Body of pancreas (tissue), 4 donors: ENCODE data around the gene CST4.

ENCODE experiments used
- POLR2A ChIP-seq, 3 donors: fragments of 450-650 bp; IDR thresholded peaks; one replicate each; pipeline ENCODE4 v1.6.1; 2016; ENCODE audit warnings: antibody characterized with exemption in 3 of 3, mild to moderate bottlenecking in 2 of 3
- TF ChIP-seq, protein P1 (sequence below), 7 experiments: fragments of 450-650 bp in 4 of 7; fragments of 200-600 bp in 3 of 7; sonication (generic) in 3 of 7; IDR thresholded peaks; one replicate each; pipeline ENCODE4 v1.5.1; 2016 to 2019; ENCODE audit warnings: antibody characterized with exemption in 7 of 7

DNA sequence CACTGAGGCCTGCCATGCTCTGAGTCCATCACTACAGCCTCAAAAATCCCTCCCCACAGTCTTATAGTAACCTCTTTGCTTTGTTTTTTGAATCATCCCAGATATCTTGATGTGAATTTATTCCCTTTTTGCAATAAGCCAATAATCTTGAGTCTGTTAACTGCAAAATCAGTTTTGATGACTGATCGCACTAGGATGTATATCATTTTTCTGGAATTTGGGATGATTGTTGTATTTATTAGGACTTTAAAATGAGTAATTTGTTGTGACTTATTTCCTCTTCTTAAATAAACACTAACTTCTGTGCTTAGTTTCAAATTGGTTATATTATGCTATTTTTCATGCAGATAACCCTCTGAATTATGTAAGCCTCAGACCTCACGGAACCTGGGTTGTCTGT lies 5.6 kb downstream of the CST4 start:
- TF ChIP-seq, protein P1, sequence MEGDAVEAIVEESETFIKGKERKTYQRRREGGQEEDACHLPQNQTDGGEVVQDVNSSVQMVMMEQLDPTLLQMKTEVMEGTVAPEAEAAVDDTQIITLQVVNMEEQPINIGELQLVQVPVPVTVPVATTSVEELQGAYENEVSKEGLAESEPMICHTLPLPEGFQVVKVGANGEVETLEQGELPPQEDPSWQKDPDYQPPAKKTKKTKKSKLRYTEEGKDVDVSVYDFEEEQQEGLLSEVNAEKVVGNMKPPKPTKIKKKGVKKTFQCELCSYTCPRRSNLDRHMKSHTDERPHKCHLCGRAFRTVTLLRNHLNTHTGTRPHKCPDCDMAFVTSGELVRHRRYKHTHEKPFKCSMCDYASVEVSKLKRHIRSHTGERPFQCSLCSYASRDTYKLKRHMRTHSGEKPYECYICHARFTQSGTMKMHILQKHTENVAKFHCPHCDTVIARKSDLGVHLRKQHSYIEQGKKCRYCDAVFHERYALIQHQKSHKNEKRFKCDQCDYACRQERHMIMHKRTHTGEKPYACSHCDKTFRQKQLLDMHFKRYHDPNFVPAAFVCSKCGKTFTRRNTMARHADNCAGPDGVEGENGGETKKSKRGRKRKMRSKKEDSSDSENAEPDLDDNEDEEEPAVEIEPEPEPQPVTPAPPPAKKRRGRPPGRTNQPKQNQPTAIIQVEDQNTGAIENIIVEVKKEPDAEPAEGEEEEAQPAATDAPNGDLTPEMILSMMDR (IDR thresholded peaks at IDR 0.05): no peak
- TF ChIP-seq POLR2A (IDR thresholded peaks at IDR 0.05): no peak
